HG02938 (cell line): Measurements from ENCODE around the gene TRIM33.
"Not testable (repeated sequence)": the region's sequence is repeated elsewhere in the genome, so short reads cannot be mapped to it uniquely, and the experiment has no call there.

ENCODE experiments used
- ATAC-seq: cut with Tn5 transposase; IDR thresholded peaks from one replicate; pipeline ENCODE4 v1.9.1; 2021; ENCODE audit warnings: mild to moderate bottlenecking, moderate library complexity; ENCODE audit not compliant: unreplicated experiment

TRIM33 gene

DNA sequence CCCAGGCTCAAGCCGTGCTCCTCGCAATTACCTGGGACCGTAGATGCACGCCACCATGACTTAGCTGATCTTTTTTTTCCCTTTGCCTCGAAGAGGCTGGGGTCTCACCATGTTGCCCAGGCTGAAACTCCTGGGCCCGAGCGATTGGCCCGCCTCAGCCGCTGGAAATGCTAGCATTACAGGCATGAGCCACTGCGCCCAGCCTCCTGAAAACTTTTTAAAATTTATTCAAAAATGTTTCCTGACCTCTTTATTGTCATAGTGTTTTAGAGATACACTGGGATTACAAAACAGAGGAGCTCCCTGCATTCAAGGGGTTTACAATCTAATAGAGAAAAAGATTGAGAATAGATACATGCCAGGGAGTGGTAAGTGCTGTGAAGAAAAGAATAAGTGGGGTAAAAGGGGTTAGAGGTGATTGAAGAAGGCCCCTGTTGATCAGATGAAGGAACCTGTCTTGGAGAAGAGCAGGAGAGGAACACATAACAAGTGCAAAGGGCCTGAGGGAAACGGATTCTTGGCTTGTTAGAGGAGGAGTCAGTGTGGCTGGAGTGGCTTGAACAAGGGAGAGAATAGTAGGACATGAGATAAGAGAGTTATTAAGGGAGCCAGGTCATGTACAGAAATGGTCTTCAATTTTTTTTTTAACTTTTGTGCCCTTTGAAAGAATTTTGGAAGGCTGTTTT is 1.7 kb upstream of the TRIM33 start:
- ATAC-seq = no peak

DNA sequence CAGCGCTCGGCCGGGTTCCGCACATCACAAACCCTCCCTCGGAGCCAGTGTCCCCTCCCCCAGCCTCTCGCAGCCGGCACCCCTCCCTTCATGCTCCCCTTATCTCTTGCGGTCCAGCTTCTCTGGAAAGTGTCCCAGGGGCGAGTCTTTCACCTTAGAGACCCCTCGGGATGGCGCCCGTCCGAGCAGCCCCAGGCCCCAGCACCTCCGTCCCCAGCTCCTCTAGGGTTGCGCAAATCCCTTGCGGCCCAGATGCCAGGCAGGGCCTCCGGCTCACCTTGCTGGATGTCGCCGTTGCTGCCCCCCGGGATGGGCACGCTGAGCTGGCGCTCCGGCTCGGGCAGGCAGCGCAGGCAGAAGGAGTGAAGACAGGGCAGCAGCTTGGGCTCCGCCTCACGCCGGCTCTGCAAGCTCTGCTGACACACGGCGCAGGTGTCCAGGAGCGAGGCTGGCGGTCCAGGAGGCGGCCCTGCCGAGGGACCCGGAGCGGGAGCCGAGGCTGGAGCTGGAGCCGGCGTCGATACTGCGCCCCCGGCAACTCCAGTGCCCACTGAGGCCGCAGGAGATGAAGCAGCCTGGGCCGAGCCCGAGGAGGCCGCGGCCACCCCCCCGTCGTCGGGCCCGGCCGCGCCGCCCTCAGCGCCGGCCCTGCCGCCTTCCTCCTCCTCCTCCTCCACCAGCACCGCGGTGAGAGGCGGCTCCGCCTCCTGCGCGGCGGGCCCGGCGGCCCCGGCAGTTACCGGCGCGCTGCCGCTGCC is 550 bp downstream of the TRIM33 start:
- ATAC-seq = peak; percentile 50

DNA sequence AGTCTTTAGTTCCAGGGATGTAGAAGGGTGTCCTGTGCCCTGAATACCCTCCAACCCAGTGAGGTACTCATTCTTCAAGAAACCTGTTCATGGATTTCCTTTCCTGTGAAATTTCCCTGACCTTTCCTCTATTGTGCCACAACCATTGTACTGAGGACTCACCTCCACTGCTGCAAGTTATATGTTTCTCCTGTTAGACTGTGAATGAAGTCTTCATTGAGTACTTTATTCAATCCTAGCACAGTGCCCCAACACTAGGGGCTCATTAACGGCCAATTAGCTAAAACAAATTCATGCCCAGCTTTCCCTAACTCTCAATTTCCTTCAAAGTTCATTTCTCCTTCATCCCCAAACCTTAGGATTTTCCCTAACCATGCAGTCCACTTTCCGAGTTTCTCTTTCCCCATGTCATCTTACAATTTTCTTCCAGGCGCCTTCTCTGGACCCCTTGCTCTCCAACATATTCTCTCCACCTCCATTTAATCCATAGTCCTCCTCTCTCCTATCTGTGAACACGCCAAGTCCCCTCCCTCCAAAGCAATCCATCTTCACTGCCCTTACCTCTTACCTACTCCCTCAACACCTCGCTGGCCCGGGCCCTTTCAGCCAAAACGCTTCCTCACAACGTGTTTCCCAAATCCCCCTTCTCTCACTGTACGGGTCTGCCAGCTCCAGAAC is 1.3 kb downstream of the TRIM33 start:
- no peak for ATAC-seq

DNA sequence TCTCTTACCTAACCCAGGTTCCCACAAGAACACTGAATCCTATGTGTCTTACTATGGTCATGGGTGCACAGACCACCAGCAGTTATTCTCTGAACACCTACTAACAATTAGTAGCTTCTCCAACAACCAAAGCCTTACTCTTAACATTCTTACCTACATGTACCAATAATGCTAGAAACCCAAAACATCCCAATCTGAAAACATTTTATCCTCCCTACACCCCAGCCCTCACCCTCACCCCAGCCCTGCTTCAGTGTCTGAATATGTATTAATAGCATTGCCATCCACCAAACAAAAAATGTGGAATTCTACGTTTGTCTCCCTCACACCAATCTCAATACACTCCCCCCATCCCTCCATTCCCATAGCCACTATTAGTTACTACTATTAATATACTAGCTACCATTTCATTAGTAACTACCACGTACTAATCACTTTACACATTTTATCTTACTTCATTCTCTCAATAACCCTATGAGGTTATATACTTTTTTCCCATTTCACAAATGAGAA is 2.6 kb downstream of the TRIM33 start:
- ATAC-seq = no peak

DNA sequence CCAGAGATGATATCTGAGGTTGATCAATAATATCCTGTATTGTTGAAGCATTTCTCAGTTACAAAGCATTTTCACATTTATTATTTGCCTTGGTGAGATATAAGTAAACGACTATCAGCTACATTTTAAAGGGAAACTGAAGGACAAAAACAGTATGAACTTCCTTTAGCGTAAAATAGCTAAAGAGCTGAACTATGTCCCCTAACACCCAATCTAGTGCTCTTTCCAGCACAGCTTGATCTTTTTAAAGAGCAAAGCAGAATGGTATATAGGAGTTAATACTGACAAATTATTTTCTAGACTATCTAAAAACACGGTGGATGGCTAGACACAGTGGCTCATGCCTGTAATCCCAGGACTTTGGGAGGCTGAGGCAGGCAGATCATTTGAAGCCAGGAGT is 3.5 kb downstream of the TRIM33 start:
- no peak for ATAC-seq

DNA sequence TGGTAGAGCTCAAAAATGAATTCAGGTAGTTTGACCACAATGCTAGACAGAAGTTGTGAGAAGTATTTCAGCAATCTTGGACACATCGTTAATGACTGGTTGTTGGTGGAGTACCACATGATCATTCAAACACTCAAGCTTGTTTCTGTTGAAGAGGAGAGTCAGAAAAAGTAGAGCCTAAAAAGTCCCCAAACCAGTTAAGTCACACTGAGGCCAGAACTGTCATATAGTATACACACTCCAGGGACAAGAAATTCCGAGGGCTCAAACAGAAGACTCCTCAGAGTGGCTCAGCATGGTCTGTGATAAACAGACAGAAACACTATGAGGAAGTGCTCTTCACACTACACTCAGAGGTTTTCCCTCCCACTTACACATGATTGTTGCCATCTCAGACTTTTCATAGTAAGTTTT is 5.8 kb downstream of the TRIM33 start:
- ATAC-seq = no peak

DNA sequence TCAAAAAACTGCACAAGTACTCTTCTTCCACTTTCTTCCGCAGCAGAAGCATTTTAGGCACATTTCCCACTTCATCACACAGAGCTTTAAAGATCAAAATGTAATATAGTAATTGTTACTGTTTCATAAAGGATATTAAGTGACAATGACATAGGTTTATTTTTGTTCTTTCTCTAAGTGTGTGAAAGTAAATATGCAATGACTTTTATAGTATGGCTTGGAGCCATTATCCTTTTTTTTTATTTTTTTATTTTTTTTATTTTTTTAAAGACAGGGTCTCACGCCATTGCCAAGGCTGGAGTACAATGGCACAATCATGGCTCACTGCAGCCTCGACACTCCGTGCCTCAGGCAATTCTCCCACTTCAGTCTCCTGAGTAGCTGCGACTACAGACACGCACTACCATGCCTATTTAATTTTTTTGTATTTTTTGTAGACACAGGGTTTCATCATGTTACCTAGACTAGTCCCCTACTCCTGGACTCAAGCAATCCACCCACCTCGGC is 7.0 kb downstream of the TRIM33 start:
- ATAC-seq = no peak

DNA sequence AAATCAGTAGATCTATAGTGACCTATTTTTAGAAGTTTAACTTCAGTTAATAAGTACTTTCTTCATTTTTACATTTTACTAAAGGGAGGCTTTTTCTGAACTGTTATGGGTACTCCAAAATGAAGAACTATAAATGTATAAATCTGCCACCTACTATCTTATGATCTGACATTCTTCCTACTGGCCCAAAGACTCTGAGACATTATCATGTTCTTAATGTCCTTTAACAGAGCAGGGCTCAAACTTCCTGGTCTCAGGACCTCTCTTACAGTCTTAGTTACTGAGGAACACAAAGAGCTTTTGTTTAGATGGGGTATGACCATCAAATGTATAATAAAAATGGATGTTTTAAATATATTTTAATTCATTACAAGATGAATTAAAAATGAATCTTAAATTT is 8.9 kb downstream of the TRIM33 start:
- no peak for ATAC-seq

DNA sequence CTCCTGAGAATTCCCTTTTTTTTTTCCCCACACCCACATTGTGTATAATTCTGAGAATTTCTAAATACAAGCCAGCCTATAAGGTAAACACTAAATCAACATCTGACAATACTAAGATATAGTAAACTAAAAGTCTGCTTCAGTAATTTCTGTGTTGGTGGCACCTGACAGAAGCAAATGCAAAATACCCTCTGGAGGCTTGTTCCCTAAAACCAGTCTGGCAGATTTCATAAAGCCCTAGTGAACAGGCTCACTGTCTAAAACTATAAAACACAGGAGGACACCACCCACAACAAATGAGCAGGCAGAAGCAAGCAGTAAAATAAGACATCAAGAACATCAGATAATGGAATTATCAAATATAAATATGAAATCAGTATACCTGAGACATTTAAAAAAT is 11.5 kb downstream of the TRIM33 start:
- ATAC-seq = no peak

DNA sequence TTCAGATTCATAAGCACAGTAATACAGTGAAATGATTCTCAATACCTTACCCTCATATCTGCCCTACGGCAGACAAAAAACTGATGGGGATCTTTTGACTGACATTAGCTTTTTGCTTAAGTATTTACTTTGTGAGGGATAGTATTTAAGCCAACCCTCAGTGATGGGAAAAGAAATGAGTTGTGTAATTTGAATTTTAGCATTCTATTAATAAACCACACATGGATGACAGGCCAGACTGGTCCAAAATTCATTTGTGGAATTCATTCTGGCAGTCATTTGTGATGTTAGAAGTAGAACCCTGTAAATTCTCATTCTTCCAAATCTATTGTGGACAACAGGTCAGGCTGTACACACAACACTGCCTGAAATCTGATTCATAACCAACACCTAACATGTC is 14.9 kb downstream of the TRIM33 start:
- no peak for ATAC-seq

DNA sequence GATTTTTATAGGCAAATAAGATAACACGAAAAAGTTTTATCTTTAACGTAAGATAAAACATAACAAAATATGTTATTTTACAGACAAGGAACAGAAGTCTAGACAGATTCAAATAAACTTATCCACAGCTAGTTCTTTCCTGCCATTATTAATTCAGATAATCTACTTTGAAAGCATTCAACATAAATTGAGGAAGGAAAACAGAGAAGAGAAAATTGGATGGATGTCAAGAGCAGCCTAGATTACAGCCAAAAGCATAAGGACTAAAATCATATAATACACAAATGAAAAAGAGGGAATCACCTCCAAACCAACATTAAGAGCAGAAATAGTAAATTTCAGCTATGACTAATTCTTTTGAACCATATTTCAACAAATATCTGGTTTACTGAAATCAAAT is 15.5 kb downstream of the TRIM33 start:
- ATAC-seq = no peak

DNA sequence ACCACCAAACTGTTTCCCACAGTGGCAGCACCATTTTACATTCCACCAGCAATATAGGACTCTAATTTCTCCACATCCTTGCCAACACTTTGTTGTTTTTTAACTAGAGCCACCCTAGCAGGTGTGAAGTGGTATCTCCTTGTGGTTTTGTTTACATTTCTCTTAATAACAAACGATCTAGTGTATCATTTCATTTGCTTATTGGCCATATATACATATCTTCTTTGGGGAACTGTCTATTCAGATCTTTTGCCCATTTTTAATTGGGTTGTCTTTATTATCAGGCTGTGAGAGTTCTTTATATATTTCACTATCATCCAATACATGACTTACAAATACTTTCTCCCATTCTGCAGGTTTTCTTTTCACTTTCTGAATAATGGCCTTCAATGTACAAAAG is 18.0 kb downstream of the TRIM33 start:
- no peak for ATAC-seq

DNA sequence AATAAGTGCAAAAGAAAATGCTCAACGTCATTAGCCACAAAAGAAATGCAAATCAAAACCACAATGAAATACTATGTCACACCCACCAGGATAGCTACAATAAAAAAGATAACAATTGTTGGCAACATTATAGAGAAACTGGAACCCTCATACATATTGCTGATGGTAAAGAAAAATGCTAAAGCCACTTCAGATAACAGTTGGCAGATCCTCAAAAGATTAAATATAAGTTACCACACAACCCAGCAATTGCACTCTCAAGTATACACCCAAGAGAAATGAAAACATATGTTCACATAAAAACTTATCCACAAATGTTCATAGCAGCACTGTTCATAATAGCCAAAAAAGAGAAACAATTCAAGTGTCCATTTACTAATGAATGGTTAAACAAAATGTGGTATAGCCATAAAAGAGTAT is 20.7 kb downstream of the TRIM33 start:
- no peak for ATAC-seq

DNA sequence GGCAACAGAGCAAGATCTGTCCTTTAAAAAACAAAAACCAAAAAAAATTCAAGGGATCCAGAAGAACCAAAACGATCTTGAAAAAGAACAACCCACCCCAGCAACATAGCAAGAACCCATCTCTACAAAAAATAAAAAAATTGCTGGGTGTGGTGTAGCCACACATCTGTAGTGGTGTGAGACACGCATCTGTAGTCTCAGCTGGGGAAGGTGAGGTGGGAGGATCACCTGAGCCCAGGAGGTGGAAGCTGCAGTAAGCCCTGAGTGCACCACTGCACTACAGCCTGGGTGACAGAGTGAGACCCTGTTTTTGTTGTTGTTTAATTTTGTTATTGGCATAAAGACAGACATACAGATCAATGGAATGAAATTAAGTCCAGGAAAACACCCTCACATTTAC is 22.3 kb downstream of the TRIM33 start:
- no peak for ATAC-seq

DNA sequence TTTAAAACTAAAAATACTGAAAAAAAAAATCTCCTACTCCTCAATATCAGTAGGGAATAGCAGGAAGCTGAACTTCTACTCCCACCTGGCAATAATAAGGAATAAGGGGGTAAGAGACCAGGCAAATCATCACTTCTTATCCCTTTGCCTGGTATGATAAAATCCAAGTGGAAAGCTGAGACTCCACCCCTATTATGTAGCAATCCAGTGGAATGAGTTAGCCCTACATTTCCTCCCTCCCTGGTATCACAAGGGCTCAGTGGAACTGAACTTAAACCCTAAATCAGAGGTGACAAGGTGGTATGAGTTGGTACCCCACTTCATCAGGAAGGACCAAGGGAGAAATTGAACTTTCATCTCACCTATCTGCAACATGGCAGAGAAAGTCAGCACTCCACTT is 25.7 kb downstream of the TRIM33 start:
- ATAC-seq = no peak

DNA sequence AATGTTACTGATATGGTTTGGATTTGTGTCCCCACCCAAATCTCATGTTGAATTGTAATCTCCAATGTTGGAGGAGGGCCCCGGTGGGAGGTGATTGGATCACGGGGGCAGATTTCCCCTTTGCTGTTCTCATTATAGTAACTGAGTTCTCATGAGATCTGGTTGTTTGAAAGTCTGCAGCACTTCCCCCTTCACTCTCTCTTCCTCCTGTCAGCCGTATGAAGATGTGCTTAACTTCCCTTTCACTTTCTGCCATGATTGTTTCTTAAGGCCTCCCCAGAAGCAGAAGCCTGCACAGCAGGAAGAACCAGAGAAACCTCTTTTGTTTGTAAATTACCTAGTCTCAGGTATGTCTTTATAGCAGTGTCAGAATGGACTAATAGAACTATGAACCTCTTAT is 28.4 kb downstream of the TRIM33 start:
- ATAC-seq = peak; percentile 71

DNA sequence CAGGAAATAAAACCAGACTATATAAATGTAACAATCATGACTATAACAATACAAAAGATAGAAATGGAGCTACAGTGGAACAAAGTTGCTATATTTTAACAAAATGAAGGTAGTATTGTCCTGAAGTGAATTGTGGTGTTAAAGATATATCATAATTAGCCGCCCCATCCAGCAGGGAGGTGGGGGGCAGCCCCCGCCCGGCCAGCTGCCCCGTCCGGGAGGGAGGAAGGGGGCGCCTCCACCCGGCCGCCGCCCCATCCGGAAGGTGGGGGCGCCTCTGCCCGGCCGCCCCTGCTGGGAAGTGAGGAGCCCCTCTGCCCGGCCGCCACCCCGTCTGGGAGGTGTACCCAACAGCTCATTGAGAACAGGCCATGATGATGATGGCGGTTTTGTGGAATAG is 31.4 kb downstream of the TRIM33 start:
- not testable (repeated sequence) for ATAC-seq

DNA sequence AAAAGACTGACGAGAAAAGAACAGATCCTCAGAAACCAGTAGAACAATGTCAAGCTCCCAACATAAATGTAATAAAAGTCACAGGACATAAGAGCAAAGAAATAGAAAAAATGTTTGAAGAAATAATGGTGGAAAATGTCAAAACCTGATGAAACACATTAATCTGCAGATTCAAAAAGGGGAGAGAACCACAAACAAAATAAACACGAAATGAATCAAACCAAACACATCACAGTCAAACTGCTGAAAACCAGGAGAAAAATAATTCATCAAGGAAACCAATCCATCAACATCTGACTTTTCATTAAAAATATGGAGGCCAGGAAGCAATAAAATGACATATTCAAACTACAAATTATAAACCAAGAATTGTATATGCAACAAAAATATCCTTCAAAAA is 31.9 kb downstream of the TRIM33 start:
- ATAC-seq = no peak

DNA sequence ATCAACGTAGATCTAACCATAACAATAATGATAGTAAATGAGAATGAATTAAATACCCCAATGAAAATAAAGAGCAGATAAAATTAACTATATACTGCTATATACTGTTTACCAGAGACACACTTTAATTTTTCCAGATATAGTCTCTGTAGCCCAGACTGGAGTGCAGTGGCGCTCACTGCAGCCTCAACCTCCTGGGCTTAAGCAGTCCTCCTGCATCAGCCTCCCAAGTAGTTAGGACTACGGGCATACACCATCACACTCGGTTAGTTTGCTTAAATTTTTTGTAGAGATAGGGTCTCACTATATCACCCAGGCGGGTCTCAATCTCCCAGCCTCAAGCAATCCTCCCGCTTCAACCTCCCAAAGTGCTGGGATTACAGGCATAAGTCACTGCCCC is 37.2 kb downstream of the TRIM33 start:
- ATAC-seq = no peak

DNA sequence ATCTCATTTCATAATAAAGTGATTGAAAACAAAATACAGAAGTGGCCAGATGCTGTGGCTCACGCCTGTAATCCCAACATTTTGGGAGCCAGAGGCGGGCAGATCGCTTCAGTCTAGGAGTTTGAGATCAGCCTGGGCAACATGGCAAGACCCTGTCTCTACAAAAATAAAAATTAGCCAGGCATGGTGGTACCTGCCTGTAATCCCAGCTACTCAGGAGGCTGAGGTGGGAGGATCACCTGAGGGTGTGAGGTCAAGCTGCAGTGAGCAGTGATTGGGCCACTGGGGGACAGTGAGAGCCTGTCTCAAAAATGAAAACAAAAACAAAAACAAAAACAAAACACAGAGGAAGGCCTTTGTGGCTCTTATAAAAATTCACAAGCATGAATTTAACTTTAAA is 38.6 kb downstream of the TRIM33 start:
- ATAC-seq = no peak

DNA sequence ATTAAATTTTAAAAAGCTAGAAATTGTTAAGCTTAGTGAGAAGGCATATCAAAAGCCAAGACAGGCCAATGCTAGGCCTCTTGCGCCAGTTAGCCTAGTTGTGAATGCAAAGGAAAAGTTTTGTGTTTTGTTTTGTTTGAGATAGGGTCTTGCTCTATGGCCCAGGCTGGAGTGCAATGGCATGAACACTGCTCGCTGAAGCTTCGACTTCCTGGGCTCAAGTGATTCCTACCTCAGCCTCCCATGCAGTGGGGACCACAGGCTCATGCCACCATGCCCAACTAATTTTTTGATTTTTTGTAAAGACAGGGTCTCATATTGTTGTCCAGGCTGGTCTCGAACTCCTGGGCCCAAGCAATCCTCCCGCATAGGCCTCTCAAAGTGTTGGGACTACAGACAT is 40.3 kb downstream of the TRIM33 start:
- no peak for ATAC-seq
